ENCODE data around the gene PRCD.

- TF ChIP-seq CTCF (IDR thresholded peaks at IDR 0.05) (no peak), POLR2A (IDR thresholded peaks at IDR 0.05; ENCODE audit: low read depth) (no peak), POLR2AphosphoS5 (IDR thresholded peaks at IDR 0.05) (no peak), EP300 (IDR thresholded peaks at IDR 0.05) (no peak)
Measured at GRCh38 chr17:76497699-76497978, 42.2 kb upstream of the PRCD start.

Measured in esophagus muscularis mucosa (tissue), 4 donors.